A549 (cell line): Measurements from ENCODE around the gene NYAP1. TPM values are rescaled to one million over a fixed set of nuclear protein-coding genes. Genes with fewer than 3 reads are reported as not detected.
A peak's percentile ranks its signal among the peaks of the same experiment; 100 is the strongest.

Source experiments
- ATAC-seq, 2 experiments: fragments of 200-7000 bp in 1 of 2; fragments of >200 bp in 1 of 2; cut with Nextera tagmentation in 1 of 2; cut with Tn5 transposase in 1 of 2; 3 replicates each; pipeline versions ENCODE4 v1.8.0 to v1.9.1; 2018 to 2020; ENCODE audit warnings: mild to moderate bottlenecking in 1 of 2, moderate library complexity in 1 of 2
- CTCF ChIA-PET: fragments of 300-600 bp; sonication (Branson Sonifier 250); formaldehyde crosslinking; extraction: SDS; loops from one replicate; lab custom pipeline; 2021; ENCODE audit warnings: antibody characterized with exemption, inconsistent platforms; lab: Yijun Ruan, JAX
- POLR2A ChIA-PET: fragments of 350-600 bp; formaldehyde crosslinking; extraction: SDS; loops from one replicate; lab custom pipeline; 2021; ENCODE audit warnings: antibody characterized with exemption, inconsistent platforms; lab: Yijun Ruan, JAX
- DNase-seq, 2 experiments: peaks; one replicate each; pipeline versions ENCODE4 v3.0.0 to v3.0.0-alpha.2; 2011 to 2016; ENCODE audit warnings: low read depth in 1 of 2, low spot score in 1 of 2
- FAIRE-seq: peaks from 2 replicates; lab custom pipeline; 2011; peaks lifted over from hg19 to GRCh38; lab: Jason Lieb, UNC
- H3K27ac ChIP-seq, 2 experiments: fragments of >200 bp; sonication (Bioruptor Twin); formaldehyde crosslinking; 3 replicates each; pipeline ENCODE4 v1.5.1; 2016 to 2017
- H3K4me1 ChIP-seq: fragments of >200 bp; sonication (Bioruptor Twin); formaldehyde crosslinking; 3 replicates; pipeline ENCODE4 v1.6.1; 2016
- H3K4me2 ChIP-seq: fragments of >200 bp; sonication (Bioruptor Twin); formaldehyde crosslinking; 3 replicates; pipeline ENCODE4 v1.6.1; 2016
- H3K4me3 ChIP-seq: fragments of >200 bp; sonication (Bioruptor Twin); formaldehyde crosslinking; 3 replicates; pipeline ENCODE4 v1.5.1; 2016
- H3K9me3 ChIP-seq: fragments of >200 bp; sonication (Bioruptor Twin); formaldehyde crosslinking; 3 replicates; pipeline ENCODE4 v1.6.1; 2016
- BCL3 ChIP-seq: fragments of >200 bp; sonication (Bioruptor Twin); formaldehyde crosslinking; IDR thresholded peaks from 3 replicates; pipeline ENCODE4 v1.6.1; 2016
- CHD2 ChIP-seq: fragments of 150-350 bp; IDR thresholded peaks from 2 replicates; pipeline ENCODE4 v1.6.1; 2014; ENCODE audit warnings: low read length; ENCODE audit not compliant: partially characterized antibody
- CTCF ChIP-seq: fragments of >200 bp; sonication (Bioruptor Twin); formaldehyde crosslinking; IDR thresholded peaks from 3 replicates; pipeline ENCODE4 v1.5.1; 2016
- EHMT2 ChIP-seq: fragments of 200-600 bp; sonication (generic); IDR thresholded peaks from 2 replicates; pipeline ENCODE4 v1.6.1; 2016; ENCODE audit warnings: antibody characterized with exemption, low read depth, mild to moderate bottlenecking, moderate library complexity
- EP300 ChIP-seq, 2 experiments: fragments of >200 bp; sonication (Bioruptor Twin); formaldehyde crosslinking; IDR thresholded peaks; 2 replicates in 1 of 2; 3 replicates in 1 of 2; pipeline ENCODE4 v1.6.1; 2016 to 2017
- ESRRA ChIP-seq: fragments of 150-350 bp; IDR thresholded peaks from 2 replicates; pipeline ENCODE4 v1.6.1; 2014; ENCODE audit warnings: mild to moderate bottlenecking, low read length, borderline replicate concordance
- HMGXB4 ChIP-seq: fragments of 250-450 bp; sonication (Bioruptor Pico); IDR thresholded peaks from 2 replicates; pipeline ENCODE4 v1.5.0; 2021; ENCODE audit warnings: mild to moderate bottlenecking, moderate library complexity, borderline replicate concordance
- HOXB13 ChIP-seq: fragments of 250-450 bp; sonication (Bioruptor Pico); IDR thresholded peaks from 2 replicates; pipeline ENCODE4 v1.5.0; 2020; ENCODE audit warnings: low read depth, mild to moderate bottlenecking, moderate library complexity
- JUN ChIP-seq, 2 experiments: fragments of >200 bp; sonication (Bioruptor Twin); formaldehyde crosslinking; IDR thresholded peaks; 2 replicates in 1 of 2; 3 replicates in 1 of 2; pipeline ENCODE4 v1.6.1; 2016 to 2017
- KDM1A ChIP-seq: fragments of 200-600 bp; sonication (generic); IDR thresholded peaks from 2 replicates; pipeline ENCODE4 v1.6.1; 2016; ENCODE audit warnings: low read depth, mild to moderate bottlenecking
- MAZ ChIP-seq: fragments of 150-350 bp; IDR thresholded peaks from 2 replicates; pipeline ENCODE4 v1.6.1; 2014; ENCODE audit warnings: antibody characterized with exemption, low read depth, low read length, borderline replicate concordance
- MYC ChIP-seq: IDR thresholded peaks from 2 replicates; pipeline ENCODE4 v1.6.1; 2012; ENCODE audit warnings: mild to moderate bottlenecking, inconsistent platforms, low read length, improper control_type of control experiment, borderline replicate concordance
- NFE2L2 ChIP-seq: fragments of 150-350 bp; conservative IDR thresholded peaks from 2 replicates; pipeline ENCODE4 v1.6.1; 2014; ENCODE audit warnings: low read length
- POLR2A ChIP-seq: IDR thresholded peaks from 2 replicates; pipeline ENCODE4 v1.6.1; 2012; ENCODE audit warnings: mild to moderate bottlenecking, low read length
- RARB ChIP-seq: fragments of 250-450 bp; sonication (Bioruptor Pico); IDR thresholded peaks from 2 replicates; pipeline ENCODE4 v1.8.0; 2021; ENCODE audit warnings: mild to moderate bottlenecking, moderate library complexity
- RNF2 ChIP-seq: fragments of 200-600 bp; sonication (generic); IDR thresholded peaks from 2 replicates; pipeline ENCODE4 v1.6.1; 2016; ENCODE audit warnings: low read depth, mild to moderate bottlenecking, antibody characterized with exemption, moderate library complexity, borderline replicate concordance
- SREBF2 ChIP-seq: fragments of 450-650 bp; IDR thresholded peaks from 2 replicates; pipeline ENCODE4 v1.6.1; 2014; ENCODE audit warnings: mild to moderate bottlenecking, moderate library complexity
- ZFP36 ChIP-seq: fragments of 450-650 bp; IDR thresholded peaks from 2 replicates; pipeline ENCODE4 v1.6.1; 2014; ENCODE audit warnings: borderline replicate concordance; ENCODE audit not compliant: partially characterized antibody
- WGBS: methylation state at CpG from one replicate; pipeline ENCODE4 v1.1.6; 2017; ENCODE audit errors: missing lambda C conversion rate; 5-methylcytosine and 5-hydroxymethylcytosine counted together
- polyA plus RNA-seq, 4 experiments: library from polyadenylated mRNA; depleted of rRNA in 3 of 4; stranded (reverse); fragments of >200 nt; fragmentation: RNase III in 1 of 4; extraction: RNeasy Plus Mini Kit Qiagen cat#74134 plus additional on column Dnase treatment in 1 of 4; gene quantifications; 2 replicates in 3 of 4; 3 replicates in 1 of 4; pipeline ENCODE4 v1.2.3, GENCODE V29; 2011 to 2017
- TF ChIP-seq, protein P1 (sequence below): IDR thresholded peaks from 2 replicates; pipeline ENCODE4 v1.6.1; 2012; ENCODE audit warnings: low read depth, borderline replicate concordance
- TF ChIP-seq, protein P2 (sequence below): IDR thresholded peaks from 2 replicates; pipeline ENCODE4 v1.6.1; 2012
- TF ChIP-seq, protein P3 (sequence below): fragments of 200-600 bp; sonication (generic); IDR thresholded peaks from 2 replicates; pipeline ENCODE4 v1.6.1; 2016; ENCODE audit warnings: antibody characterized with exemption, mild to moderate bottlenecking, moderate library complexity

Gene NYAP1
- polyA plus RNA-seq, 2 of the 4 experiments (the other 2 are of a cell fraction) = 0.47 to 3.1 TPM

GRCh38 chr7:100471021-100471420 is 12.7 kb upstream of the NYAP1 start:
- WGBS = 100% methylated on average over 1 of the region's 4 CpGs
- Histone ChIP-seq H3K4me2 (no peak overlapping the region), H3K27ac (no peak overlapping the region), H3K4me3 (no peak overlapping the region), H3K9me3 (no peaks in the 10 kb centered on the region), H3K4me1 (peaks cover 12% of the 10 kb centered on the region)
- no peak for FAIRE-seq
- no peak for DNase-seq
- POLR2A ChIA-PET = interaction anchor here (1.1 kb wide), 1 partner anchor 115 kb away, joined by 3 read pairs; the partner anchor contains the start of gene FBXO24
- ATAC-seq = no peak
- TF ChIP-seq CTCF (no peak), NFE2L2 (no peak), POLR2A (no peak), KDM1A (no peak)
- TF ChIP-seq, protein P1, sequence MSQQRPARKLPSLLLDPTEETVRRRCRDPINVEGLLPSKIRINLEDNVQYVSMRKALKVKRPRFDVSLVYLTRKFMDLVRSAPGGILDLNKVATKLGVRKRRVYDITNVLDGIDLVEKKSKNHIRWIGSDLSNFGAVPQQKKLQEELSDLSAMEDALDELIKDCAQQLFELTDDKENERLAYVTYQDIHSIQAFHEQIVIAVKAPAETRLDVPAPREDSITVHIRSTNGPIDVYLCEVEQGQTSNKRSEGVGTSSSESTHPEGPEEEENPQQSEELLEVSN = no peak
- CTCF ChIA-PET = interaction anchor here (0.9 to 11.9 kb wide), 8 partner anchors 9 to 147 kb away, joined by 3 to 273 read pairs (median 13); partner anchors contain the start of genes NYAP1 and TSC22D4

DNA sequence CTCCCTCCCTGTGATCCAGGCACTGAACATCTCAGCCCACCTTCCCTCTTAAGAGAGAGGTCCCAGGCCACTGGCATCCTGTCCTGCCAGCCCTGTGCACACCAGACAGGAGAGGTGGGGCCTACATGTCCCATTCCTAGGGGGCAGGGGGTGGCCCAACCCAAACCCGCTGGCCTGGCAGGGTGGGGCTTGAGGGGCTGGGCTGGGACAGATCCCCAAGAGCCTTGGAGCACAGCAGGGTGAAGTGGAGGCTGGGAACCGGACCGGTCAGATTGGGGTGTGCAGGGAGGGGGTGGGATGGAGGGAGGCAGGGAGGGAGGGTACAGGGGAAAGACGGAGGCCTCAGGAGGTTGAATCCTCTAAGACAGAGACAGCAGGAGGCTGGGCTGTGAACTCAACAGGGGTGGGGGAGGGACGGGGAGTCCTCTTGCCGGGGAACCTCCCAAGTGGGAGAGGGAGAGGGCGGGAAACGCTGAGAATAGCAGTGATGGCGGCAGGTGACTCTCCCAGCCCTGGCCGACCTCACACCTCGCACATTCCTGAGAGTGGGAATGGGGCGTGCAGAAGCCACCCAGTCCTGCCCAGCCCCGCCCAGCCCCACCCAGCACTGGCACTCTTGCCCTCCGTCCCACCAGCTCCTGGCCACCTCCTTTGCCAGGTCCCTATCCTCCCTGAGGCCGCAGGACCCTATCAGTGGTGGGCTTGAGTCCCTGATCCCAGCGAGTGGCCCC is 11.4 kb upstream of the NYAP1 start:
- H3K27ac ChIP-seq = peak overlapping the region in 1 of 2 experiments; percentile 20; a peak in 1 of 6 replicates
- FAIRE-seq (no peak), ATAC-seq (no peak), DNase-seq (no peak)
- 90% methylated on average over 11 of the region's 16 CpGs for WGBS
- peaks cover 21% of the 10 kb centered on the region for H3K4me1 ChIP-seq
- ChIA-PET CTCF (interaction anchor here (2.7 to 11.9 kb wide), 4 partner anchors 8 to 89 kb away, joined by 26 to 273 read pairs (median 86); partner anchors contain the start of genes NYAP1 and TSC22D4), POLR2A (interaction anchor here (0.6 kb wide), 1 partner anchor 114 kb away, joined by 3 read pairs; the partner anchor contains the start of genes FBXO24 and LRCH4)
- no peak overlapping the region for H3K4me3 ChIP-seq
- TF ChIP-seq JUN (IDR thresholded peaks at IDR 0.05) = no peak
- no peak for TF ChIP-seq MYC
- no peak for TF ChIP-seq RARB
- TF ChIP-seq RNF2 = no peak
- no peak for TF ChIP-seq ESRRA
- no peak for TF ChIP-seq CHD2
- no peak for TF ChIP-seq HOXB13 (CRISPR knock-in tag)
- TF ChIP-seq, protein P2, sequence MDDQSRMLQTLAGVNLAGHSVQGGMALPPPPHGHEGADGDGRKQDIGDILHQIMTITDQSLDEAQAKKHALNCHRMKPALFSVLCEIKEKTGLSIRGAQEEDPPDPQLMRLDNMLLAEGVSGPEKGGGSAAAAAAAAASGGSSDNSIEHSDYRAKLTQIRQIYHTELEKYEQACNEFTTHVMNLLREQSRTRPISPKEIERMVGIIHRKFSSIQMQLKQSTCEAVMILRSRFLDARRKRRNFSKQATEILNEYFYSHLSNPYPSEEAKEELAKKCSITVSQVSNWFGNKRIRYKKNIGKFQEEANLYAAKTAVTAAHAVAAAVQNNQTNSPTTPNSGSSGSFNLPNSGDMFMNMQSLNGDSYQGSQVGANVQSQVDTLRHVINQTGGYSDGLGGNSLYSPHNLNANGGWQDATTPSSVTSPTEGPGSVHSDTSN = no peak
- TF ChIP-seq SREBF2 = no peak
- no peak for TF ChIP-seq EHMT2
- TF ChIP-seq BCL3 = no peak
- no peak for TF ChIP-seq EP300 (IDR thresholded peaks at IDR 0.05)
- TF ChIP-seq ZFP36 = no peak
- TF ChIP-seq CTCF = no peak
- TF ChIP-seq HMGXB4 (CRISPR knock-in tag) = no peak
- TF ChIP-seq, protein P3, sequence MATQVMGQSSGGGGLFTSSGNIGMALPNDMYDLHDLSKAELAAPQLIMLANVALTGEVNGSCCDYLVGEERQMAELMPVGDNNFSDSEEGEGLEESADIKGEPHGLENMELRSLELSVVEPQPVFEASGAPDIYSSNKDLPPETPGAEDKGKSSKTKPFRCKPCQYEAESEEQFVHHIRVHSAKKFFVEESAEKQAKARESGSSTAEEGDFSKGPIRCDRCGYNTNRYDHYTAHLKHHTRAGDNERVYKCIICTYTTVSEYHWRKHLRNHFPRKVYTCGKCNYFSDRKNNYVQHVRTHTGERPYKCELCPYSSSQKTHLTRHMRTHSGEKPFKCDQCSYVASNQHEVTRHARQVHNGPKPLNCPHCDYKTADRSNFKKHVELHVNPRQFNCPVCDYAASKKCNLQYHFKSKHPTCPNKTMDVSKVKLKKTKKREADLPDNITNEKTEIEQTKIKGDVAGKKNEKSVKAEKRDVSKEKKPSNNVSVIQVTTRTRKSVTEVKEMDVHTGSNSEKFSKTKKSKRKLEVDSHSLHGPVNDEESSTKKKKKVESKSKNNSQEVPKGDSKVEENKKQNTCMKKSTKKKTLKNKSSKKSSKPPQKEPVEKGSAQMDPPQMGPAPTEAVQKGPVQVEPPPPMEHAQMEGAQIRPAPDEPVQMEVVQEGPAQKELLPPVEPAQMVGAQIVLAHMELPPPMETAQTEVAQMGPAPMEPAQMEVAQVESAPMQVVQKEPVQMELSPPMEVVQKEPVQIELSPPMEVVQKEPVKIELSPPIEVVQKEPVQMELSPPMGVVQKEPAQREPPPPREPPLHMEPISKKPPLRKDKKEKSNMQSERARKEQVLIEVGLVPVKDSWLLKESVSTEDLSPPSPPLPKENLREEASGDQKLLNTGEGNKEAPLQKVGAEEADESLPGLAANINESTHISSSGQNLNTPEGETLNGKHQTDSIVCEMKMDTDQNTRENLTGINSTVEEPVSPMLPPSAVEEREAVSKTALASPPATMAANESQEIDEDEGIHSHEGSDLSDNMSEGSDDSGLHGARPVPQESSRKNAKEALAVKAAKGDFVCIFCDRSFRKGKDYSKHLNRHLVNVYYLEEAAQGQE = no peak
- no peak for TF ChIP-seq MAZ
- H3K4me2 ChIP-seq = 0 out of 3 replicates have a peak overlapping the region, but pooled peaks have one; percentile 2
- H3K9me3 ChIP-seq = no peaks in the 10 kb centered on the region
